ENCODE data around the gene CSGALNACT2.
"Not testable (repeated sequence)": the region's sequence is repeated elsewhere in the genome, so short reads cannot be mapped to it uniquely, and the experiment has no call there.

CSGALNACT2 gene

GRCh38 chr10:43215758-43216455, 77.7 kb downstream of the CSGALNACT2 start:
- DNase-seq (ENCODE audit: low read depth): no peak

- no peak for DNase-seq (ENCODE audit: low read depth)
Measured at GRCh38 chr10:43216931-43217562, 78.8 kb downstream of the CSGALNACT2 start.

GRCh38 chr10:43217563-43218205, 79.4 kb downstream of the CSGALNACT2 start:
- no peak for DNase-seq (ENCODE audit: low read depth)

- no peak for DNase-seq (ENCODE audit: low read depth)
Measured at GRCh38 chr10:43218206-43218950, 80.1 kb downstream of the CSGALNACT2 start.

GRCh38 chr10:43218951-43219837, 80.9 kb downstream of the CSGALNACT2 start:
- no peak for DNase-seq (ENCODE audit: low read depth)

GRCh38 chr10:43219848-43220247, 81.6 kb downstream of the CSGALNACT2 start:
- DNase-seq (ENCODE audit: low read depth): no peak

GRCh38 chr10:43220251-43220650, 82.0 kb downstream of the CSGALNACT2 start:
- not testable (repeated sequence) for DNase-seq (ENCODE audit: low read depth)

GRCh38 chr10:43220657-43221418, 82.6 kb downstream of the CSGALNACT2 start:
- no peak for DNase-seq (ENCODE audit: low read depth)

GRCh38 chr10:43221419-43222209, 83.4 kb downstream of the CSGALNACT2 start:
- no peak for DNase-seq (ENCODE audit: low read depth)

GRCh38 chr10:43222210-43222720, 84.0 kb downstream of the CSGALNACT2 start:
- DNase-seq (ENCODE audit: low read depth): no peak

GRCh38 chr10:43223056-43223455, 84.8 kb downstream of the CSGALNACT2 start:
- DNase-seq (ENCODE audit: low read depth): no peak

- no peak for DNase-seq (ENCODE audit: low read depth)
Measured at GRCh38 chr10:43224321-43224720, 86.1 kb downstream of the CSGALNACT2 start.

- DNase-seq (ENCODE audit: low read depth): no peak
Measured at GRCh38 chr10:43225004-43225786, 87.0 kb downstream of the CSGALNACT2 start.

- peak; percentile 46 for DNase-seq (ENCODE audit: low read depth)
Measured at GRCh38 chr10:43225787-43226153, 87.5 kb downstream of the CSGALNACT2 start.

- no peak for DNase-seq (ENCODE audit: low read depth)
Measured at GRCh38 chr10:43226441-43226840, 88.2 kb downstream of the CSGALNACT2 start.

- no peak for DNase-seq (ENCODE audit: low read depth)
Measured at GRCh38 chr10:43226851-43227845, 88.9 kb downstream of the CSGALNACT2 start.

GRCh38 chr10:43227911-43228782, 89.9 kb downstream of the CSGALNACT2 start:
- DNase-seq (ENCODE audit: low read depth): no peak

Measured in activated T-cell treated with anti-CD3 and anti-CD28 coated beads for 48 hours (primary cell).